ENCODE results near the gene STX8.
A peak's percentile ranks its signal among the peaks of the same experiment; 100 is the strongest.
"Not testable (repeated sequence)": the region's sequence is repeated elsewhere in the genome, so short reads cannot be mapped to it uniquely, and the experiment has no call there.

STX8 gene

DNA sequence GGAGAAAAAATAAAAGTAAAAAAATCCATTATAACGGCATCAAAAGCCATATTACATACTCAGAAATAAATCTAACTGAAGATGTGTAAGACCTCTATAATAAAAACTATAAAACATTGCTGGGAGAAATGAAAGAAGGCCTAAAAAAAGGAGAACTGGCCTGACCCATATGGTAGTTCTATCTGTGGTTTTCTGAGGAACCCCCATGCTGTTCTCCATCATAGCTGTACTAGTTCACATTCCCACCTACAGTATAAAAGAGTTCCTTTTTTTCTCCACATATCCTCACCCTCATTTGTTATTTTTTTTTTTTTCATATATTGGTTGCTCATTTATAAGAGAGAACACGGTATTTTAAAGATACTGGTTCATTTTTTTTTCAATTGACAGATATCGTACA lies 191.8 kb downstream of the STX8 start:
- peak; percentile 82 for DNase-seq

DNA sequence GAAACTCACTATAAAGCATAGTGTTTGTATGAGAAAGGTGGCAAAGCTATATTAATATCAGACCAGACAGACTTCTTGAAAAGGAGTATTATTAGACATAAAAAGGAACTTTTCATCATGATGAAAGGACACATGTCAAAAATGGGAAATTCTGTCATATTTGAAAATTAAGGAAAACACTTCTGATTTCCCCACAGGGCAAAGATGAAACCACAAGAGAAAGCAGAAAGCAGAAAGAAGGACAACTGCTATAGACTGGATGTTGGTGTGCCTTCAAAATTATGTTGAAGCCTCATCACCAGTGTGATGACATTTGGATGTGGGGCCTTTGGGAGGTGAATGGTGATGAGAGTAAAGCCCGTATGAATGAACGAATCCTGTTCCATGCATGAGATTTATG lies 193.0 kb downstream of the STX8 start:
- peak; percentile 91 for DNase-seq

DNA sequence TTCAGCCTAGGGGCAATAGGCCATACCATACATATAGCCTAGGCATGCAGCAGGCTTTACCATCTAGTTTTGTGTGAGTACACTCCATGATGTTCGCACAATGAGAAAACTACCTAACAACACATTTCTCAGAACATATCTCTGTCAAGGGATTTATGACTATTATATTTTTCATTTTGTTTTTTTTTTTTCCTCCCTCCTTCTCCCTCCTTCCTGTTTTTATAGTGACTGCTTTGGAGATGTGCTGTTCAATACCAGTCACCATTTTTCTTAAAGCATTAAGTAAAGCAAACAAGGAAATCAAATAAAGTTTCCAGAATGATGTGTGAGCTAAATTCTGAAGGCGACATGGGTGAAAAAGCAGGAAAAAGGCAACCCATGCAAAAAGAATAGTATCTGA lies 194.6 kb downstream of the STX8 start:
- DNase-seq: no peak

DNA sequence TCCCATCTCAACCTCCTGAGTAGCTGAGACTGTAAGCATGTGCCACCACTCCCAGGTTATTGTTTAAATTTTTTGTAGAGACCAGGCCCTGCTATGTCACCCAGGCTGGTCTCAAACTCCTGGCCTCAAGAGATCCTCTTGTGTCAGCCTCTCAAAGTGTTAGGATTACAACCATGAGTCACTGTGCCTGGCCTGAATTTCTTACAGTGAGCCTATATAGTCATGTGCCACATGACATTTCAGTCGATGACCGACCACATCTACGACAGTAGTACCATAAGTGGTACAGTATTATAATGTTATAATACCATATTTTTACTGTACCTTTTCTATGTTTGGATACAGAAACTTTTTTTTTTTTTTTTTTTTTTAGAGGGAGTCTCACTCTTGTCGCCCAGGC lies 195.3 kb downstream of the STX8 start:
- peak; percentile 72 for DNase-seq

DNA sequence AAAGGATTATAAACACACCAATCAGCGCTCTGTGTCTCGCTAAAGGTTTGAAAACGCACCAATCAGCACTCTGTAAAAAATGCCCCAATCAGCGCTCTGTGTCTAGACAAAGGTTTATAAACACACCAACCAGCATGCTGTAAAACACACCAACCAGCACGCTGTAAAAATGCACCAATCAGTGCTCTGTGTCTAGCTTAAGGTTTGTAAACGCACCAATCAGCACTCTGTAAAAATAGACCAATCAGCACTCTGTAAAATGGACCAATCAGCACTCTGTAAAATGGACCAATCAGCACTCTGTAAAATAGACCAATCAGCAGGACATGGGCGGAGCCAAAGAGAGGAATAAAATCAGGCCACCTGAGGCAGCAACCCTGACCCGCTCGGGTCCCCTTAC lies 199.4 kb downstream of the STX8 start:
- not testable (repeated sequence) for DNase-seq

DNA sequence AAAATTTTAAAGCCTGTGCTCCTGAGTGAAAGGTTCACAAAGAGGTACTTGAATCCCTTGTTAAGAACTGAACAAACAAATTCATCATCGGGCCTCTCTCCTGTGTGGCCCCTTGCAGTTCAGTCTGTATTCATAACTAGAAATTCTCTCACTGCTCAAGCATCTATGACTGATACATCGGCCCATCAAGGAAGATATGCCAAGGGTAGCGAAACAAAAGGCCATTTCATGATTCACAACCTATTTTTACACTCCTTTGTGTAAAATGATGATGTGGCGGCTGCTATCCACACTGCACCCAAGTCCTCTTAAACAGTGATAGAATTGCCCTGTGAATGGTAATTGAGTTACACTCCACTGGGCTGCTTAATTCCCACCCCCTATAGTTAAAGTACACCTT lies 204.6 kb downstream of the STX8 start:
- no peak for DNase-seq

DNA sequence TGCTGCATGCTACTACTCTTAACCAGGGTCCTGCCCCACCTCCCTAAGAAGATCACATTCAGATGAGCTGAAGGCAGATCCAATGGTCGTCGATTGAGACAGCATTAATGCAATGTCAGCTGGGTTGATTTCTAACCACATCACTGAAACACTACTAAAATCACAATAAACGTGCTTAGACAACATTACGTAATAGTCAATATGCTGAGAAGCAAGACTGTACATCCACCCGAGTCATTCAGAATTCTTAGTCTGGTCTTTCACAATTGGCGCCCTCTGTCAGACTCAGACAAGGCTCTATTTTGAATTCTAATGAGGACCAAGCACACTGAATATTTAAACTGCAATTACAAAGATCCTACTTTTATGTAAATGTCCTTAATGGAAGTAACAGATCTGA lies 205.2 kb downstream of the STX8 start:
- DNase-seq: peak; percentile 57

DNA sequence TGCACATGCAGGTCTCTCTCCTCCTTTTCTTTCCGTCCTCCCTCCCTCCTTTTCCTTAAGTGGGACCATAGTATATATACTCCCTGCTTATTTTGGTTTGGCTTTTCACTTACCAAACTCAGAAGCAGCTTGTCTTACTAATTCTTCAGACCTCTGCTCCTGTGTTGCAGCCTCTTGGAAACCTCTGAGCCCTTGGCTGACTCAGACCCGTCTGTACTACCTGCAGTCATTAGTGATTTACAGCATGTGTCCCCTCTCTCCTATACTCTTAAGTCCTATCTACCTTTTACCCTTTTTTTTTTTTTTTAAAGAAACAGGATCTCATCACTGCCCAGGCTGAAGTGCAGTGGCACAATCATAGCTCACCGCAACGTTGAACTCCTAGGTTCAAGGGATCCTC lies 207.0 kb downstream of the STX8 start:
- no peak for DNase-seq

DNA sequence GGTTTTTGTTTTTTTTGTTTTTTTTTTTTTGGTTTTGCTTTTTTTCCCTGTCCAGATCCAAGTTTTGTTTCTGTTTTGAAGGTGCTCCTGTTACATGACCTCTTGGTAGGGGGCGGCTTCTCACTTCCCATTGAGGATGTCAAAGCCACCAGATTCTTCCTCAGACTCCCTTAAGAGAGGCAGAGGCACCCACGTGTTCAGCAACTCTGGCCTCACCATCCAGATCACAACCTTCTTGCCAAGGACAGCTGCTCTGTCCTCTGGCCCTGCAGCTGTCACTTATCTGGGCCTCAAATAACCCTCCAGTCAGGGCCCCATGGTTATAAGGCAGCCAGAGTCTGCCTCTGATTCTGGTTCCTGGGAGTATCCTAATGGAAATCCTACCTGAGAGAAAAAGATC lies 208.5 kb downstream of the STX8 start:
- peak; percentile 71 for DNase-seq

DNA sequence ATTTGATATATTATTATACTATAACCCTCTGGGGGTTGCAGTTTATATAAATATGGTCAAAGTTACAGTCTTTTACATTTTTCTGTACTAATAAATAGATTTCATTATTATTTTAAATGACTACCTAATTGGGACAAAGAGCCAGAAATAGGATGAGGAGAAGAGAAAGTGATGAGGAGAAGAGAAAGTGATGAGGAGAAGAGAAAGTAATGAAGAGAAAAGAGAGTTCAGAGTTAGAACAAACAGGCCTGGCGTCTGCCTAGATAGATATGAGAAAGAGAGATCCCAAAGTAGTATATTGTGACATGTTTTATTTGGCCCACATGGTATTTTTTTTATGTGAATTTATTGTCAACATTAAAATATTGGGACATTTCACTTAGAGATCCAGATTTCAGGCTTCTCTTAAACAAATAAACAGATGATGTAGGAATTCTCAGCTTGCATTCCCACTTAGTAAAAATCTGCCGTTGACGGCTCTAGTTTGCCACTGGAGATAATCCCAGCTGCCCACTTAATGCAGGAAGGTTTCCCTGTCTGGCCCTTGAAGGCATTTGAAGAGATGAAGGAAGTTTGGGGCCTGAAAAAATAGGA lies 210.7 kb downstream of the STX8 start:
- DNase-seq: no peak

DNA sequence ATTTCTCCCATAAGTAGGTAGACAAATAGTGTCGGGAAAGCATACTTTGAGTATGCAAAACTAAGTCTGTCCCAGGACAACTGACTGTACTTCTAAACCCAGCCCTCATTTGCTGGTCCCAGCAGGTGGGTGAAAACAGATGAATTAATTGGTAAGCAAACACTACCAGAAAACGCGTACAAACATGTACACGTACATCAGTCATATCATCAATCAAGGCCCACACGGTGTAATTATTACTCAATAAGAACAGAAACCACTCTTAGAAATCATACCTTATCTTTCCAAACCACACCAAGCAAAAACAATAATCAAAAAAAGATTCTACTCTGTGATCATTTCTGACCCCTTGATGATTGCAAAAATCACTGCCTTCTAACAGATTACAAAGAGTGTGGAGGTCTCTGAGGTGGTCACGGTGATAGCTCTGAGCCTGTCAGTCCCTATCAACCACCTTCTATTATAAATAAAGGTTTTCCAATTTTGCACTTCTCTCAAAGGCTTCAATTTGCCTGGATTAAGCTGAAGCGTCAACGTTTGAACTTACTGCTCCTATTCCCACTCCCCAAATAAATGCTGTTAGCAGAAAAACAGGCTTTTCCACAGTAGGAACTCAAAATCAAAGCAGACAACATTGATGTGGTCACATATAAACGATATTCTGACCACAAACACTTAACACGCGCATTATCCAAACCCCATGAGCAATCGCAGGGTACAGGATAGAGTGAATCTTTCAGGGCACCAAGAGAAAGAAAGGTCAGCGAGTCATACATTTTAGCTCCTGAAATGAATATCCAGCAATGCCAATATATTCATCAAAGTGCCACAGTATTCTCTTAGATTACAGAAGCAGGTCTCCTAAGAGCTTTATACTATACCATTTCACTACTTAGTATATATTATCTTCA lies 211.9 kb downstream of the STX8 start:
- DNase-seq: no peak

DNA sequence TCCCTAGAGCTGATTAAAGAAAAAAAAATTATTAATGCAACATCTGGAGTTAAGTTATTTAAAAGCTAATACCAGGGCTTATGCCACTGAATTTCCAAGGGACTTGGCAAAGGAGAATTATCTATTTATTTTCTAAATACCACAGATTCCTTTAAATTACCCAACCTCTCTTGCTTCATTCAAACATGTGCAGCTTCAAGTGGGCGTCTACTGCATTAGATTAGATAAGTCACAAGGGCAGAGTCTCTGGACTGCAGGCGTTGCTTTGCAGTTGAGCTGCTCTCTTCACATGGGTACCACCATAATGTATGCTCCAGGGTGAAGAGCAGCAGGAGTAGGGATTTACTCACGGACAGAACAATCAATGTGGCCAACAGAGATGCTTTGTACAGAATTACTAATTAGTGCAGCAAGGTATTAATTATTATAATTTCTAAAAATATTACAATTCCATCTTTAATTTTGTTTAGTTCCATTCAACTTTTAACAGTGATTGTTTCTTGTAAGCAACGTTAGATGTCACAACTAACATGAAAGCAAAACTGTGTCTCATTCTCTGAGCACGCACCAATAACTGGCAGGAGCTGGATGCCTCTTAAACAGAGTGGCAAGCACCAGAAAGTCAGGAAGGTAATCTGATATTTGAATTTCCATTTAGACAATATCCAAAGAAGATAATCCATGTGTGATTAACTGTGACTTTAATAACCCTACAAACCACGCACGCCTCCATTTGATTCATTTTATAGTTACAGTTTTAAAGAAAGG lies 214.2 kb downstream of the STX8 start:
- peak; percentile 88 for DNase-seq

DNA sequence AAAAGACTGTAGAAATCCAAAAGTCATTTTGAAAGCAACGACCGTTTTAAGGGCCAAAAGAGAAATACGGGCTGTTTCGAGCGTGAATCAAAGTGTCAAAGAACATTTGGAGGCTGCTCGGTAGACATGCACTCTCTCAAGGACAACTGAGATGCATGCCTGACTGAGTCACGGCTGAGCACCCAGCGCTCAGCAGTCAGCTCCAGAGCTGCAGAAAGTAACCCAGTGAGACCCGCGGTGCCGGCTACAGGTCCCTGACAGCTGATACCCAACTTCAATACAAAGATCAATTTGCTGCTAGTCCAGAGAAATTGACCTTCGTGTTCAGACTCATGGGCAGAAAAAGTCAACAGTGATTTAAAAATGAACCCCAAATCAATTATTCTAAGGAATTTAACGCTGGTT lies 214.9 kb downstream of the STX8 start:
- no peak for DNase-seq

DNA sequence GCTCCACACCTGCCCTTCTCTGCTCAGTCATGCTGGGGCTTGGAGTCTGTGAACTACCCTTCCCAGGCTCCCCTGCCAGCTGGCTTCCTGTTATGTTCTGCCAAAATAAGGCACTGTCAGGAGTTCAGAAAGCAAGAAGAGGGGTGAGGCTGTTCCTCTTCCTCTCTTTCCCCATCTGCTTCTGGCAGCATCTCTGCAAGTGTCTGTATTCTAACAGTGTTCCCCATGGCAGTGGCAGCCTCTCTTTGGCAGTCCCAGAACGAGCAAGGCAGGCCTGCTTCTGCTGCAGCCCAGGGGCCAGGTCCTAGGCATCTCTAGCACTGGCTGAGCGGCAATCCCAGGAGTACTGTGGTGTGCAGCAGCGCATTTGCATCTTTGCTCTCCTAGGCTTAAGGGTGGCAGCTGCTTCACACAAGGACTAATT lies 219.1 kb downstream of the STX8 start:
- peak; percentile 67 for DNase-seq

DNA sequence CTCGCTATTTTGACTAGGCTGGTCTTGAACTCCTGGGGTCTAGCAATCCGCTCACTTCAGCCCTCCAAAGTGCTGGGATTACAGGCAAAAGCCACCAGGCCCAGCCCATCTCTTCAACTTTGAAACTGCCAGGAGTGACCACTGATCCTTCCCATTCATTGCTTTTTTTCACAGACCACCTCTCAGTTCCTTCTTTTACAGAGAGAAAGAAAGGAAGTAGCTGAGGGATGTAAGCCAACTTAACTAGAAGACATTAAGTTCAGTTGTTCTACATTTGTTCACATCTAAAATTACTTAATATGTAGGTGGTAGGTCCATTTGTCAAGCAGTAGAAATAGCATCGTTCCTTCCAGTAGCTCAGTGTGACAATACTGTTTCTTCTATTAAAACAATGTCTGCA lies 219.8 kb downstream of the STX8 start:
- peak; percentile 47 for DNase-seq

DNA sequence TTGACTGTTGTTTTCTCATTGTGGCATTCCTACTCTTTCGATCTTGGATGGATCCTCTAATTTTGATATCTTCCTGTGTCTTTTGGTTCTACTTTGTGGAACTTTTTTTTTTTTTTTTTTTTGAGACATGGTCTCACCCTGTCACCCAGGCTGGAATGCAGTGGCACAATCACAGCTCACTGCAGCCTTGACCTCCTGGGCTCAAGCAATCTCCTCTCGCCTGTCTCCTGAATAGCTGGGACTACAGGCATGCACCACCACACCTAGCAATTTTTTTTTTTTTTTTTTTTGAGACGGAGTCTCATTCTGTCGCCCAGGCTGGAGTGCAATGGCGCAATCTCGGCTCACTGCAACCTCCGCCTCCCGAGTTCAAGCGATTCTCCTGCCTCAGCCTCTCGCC lies 220.4 kb downstream of the STX8 start:
- DNase-seq: not testable (repeated sequence)

DNA sequence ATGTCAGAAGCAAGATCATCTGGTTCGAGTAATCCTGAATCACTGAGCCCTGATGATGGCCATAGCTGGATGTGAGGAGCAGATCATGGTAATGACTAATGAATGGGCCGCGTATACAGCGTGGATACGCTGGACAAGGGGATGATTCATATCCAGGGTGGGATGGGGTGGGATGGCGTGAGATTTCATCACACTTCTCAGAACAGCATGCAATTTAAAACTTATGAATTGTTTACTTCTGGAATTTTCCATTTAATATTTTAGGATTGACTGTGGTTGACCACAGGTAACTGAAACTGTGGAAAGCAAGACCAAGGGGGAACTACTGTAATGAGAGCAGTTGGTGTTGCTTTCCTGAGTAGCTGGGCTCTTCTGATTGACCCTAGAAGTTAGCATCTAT lies 225.5 kb downstream of the STX8 start:
- peak; percentile 84 for DNase-seq

DNA sequence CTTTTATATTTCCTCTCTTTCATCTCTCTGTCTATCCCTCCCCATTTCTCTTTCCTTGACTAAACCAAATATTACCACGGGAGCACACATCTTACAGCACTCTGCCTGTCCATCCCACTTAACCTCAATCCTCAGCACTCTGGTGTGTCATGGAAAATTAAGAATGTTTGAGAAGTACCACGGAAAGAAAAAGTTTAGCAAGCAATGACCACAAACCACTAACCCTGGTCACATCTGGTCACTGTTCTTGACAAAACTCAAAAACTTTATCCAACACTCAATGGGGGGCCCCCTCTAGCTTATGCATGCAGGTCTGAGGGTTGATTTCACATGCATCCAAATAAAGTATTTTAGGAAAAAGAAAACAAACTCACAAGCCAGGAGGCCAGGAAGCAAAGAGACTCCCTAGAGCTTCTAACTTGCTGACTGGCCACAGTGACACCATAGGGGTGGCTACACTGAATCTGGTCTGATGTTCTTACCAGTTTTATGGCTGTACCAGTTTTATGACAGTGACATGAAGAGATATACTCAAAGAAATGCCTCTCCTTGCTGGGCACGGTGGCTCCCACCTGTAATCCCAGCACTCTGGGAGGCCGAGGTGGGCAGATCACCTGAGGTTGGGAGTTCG lies 229.2 kb downstream of the STX8 start:
- peak; percentile 13 for DNase-seq

DNA sequence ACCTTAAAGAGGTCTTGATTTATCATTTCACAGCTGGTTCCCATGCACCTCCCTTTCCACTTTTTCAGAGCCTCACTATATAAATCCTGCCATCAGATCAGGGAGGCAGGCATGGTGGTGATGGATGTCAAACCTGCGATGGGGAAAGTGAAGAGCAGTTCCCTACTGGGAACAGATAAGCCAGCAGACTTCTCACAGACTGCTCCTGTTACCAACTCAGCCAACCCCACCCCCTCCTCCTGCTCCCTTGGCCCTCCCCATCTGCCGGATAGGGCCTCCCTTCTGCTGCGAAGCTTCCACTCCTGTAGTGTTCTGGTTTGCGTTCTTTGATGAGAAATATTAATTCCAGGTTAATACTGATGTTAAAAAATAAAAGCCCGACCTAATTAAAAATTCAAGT lies 232.1 kb downstream of the STX8 start:
- DNase-seq: no peak

DNA sequence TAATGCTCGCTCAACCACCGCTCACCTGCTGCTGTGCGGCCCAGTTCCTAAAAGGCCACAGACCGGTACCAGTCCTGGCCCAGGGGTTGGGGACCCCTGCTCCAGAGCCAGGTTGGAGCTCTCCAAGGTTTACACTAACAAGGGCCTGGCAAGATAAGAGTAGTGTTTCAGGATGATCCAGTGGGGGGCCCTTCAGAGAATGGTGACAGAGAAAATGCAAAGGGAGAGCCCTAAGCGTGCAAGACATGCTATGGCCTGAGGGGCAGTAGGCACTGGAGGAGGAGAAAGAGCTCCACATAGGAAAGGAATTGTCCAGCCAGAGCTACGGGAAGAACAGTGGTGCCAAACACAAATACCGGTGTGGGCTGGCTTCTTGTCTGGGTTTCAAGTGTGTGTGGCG lies 233.4 kb downstream of the STX8 start:
- no peak for DNase-seq

DNA sequence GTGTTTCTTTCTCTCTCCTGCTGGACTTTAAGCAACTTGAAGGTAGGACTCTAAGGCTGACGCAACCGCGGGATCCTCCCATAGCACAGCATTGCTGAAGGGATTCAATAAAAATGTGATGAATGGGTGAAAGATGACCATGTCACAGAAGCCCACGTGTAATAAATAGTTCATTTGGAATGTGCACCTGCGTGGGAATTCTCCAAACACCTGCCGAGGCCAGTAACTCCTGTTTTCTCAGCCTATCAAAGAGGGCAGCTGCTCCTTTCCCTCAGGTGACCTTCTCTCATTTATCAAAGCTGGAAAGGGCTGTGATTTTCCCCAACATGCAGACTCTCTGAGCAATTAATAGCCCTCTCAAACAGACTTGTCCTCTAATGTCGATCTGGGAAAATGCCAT lies 235.7 kb downstream of the STX8 start:
- no peak for DNase-seq

DNA sequence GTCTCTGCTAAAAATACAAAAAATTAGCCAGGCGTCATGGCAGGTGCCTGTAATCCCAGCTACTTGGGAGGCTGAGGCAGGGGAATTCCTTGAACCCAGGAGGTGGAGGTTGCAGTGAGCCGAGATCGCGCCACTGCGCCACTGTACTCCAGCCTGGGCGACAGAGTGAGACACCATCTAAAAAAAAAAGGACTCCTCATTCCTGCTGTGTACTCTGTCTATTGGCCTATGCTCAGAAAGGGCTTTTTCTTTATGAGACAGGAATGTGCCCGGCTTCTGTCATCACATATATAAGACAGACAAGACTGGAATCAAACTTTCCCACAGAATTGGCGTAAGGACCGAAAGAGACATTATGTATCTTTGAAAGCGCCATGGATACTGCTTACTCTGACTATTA lies 236.1 kb downstream of the STX8 start:
- not testable (repeated sequence) for DNase-seq

DNA sequence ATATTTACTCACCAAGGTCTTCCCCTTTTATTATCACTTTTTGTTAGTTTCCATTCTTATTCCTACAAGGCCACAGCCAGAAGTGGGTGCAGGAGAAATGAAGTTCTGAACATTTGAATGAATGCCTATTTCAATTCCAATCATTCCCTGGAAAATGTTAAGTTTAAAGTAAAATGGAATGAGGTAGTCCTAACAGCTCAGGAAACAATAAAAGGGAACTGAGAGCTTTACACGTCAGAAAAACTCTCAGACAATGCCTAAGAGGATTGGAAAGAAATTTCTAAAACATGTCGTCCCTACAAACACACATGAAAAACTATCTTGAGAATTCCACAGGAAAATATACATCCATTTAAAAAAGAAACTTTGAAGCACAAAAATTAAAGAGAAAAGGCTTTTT lies 238.8 kb downstream of the STX8 start:
- DNase-seq: peak; percentile 11

Data from inflammatory macrophage treated with lipopolysaccharide for 4 hours (primary cell).